CD4-positive, alpha-beta T cell (primary cell): ENCODE measurements around the gene ZSCAN25. TPM values are rescaled to one million over a fixed set of nuclear protein-coding genes. Genes with fewer than 3 reads are reported as not detected.

Experiments used
- ATAC-seq: fragments of 200-7000 bp; cut with Tn5 transposase; one replicate; pipeline ENCODE4 v1.10.0; 2022; ENCODE audit warnings: mild to moderate bottlenecking; ENCODE audit not compliant: poor library complexity
- CTCF ChIA-PET: fragments of 350-600 bp; sonication (Branson Sonifier 250); formaldehyde crosslinking; loops from one replicate; lab custom pipeline; 2021; ENCODE audit warnings: antibody characterized with exemption, inconsistent platforms; lab: Charles Lee
- POLR2A ChIA-PET: fragments of 350-600 bp; sonication (Branson Sonifier 250); formaldehyde crosslinking; loops from one replicate; lab custom pipeline; 2021; ENCODE audit warnings: antibody characterized with exemption, inconsistent platforms; lab: Charles Lee
- DNase-seq, 14 experiments: peaks; one replicate each; pipeline ENCODE4 v3.0.0-alpha.2; 2013 to 2020; ENCODE audit warnings: mixed read lengths in 2 of 14
- H3K27ac ChIP-seq, 2 donors: one replicate each; pipeline versions ENCODE4 v1.5.1 to v1.7.0; 2013; ENCODE audit warnings: low read length in 2 of 2, low read depth in 1 of 2, mild to moderate bottlenecking in 1 of 2
- H3K27me3 ChIP-seq, 2 experiments: 1 replicate in 1 of 2; 2 replicates in 1 of 2; pipeline versions ENCODE4 v1.6.1 to v1.7.0; 2013; ENCODE audit warnings: low read length in 2 of 2, control low read depth in 1 of 2, mild to moderate bottlenecking in 1 of 2, moderate library complexity in 1 of 2; ENCODE audit not compliant: insufficient read depth in 2 of 2, control insufficient read depth in 1 of 2
- H3K36me3 ChIP-seq: one replicate; pipeline ENCODE4 v1.6.1; 2013; ENCODE audit warnings: low read length, control low read depth; ENCODE audit not compliant: insufficient read depth
- H3K4me1 ChIP-seq: one replicate; pipeline ENCODE4 v1.6.1; 2013; ENCODE audit warnings: low read length, control low read depth; ENCODE audit not compliant: insufficient read depth
- H3K4me3 ChIP-seq: one replicate; pipeline ENCODE4 v1.5.1; 2013; ENCODE audit warnings: mild to moderate bottlenecking, low read length, moderate library complexity
- H3K9me3 ChIP-seq, 2 experiments: 1 replicate in 1 of 2; 2 replicates in 1 of 2; pipeline versions ENCODE4 v1.6.1 to v1.7.0; 2013; ENCODE audit warnings: low read length in 2 of 2, mild to moderate bottlenecking in 2 of 2, control low read depth in 1 of 2, moderate library complexity in 1 of 2; ENCODE audit not compliant: control insufficient read depth in 1 of 2, insufficient read depth in 1 of 2
- H3K27ac Mint-ChIP-seq: one replicate; pipeline ENCODE4 v1.8.0; 2020; ENCODE audit warnings: mixed read lengths
- H3K27me3 Mint-ChIP-seq: one replicate; pipeline ENCODE4 v1.8.0; 2021; ENCODE audit warnings: mixed read lengths
- H3K36me3 Mint-ChIP-seq: one replicate; pipeline ENCODE4 v1.8.0; 2021; ENCODE audit warnings: low read depth, mixed read lengths
- H3K4me1 Mint-ChIP-seq: one replicate; pipeline ENCODE4 v1.8.0; 2021; ENCODE audit warnings: low read depth, mixed read lengths
- H3K4me3 Mint-ChIP-seq: one replicate; pipeline ENCODE4 v1.8.0; 2020; ENCODE audit warnings: mild to moderate bottlenecking, mixed read lengths
- H3K9me3 Mint-ChIP-seq: one replicate; pipeline ENCODE4 v1.8.0; 2020; ENCODE audit warnings: mixed read lengths
- intact Hi-C, 2 experiments: fragments of 100-400 bp; cut with DNase I in 1 of 2; cut with micrococcal nuclease in 1 of 2; formaldehyde crosslinking; loops; one replicate each; pipeline versions ENCODE4 v1.15.1 to v1.9.0; 2023 to 2025; cut with DNase I, micrococcal nuclease
- total RNA-seq, 174 experiments: library from RNA in 2 of 174; stranded (reverse) in 2 of 174; gene quantifications; one replicate each; pipeline ENCODE4 v1.2.3 and lab custom pipeline; 2021 to 2026
- TF ChIP-seq, protein P1 (sequence below): fragments of 200-600 bp; IDR thresholded peaks from one replicate; pipeline ENCODE4 v1.8.0; 2022; ENCODE audit warnings: antibody characterized with exemption, mild to moderate bottlenecking

ZSCAN25 gene
- total RNA-seq, 2 experiments from 2014 or later: 41.5 to 44.2 TPM

DNA sequence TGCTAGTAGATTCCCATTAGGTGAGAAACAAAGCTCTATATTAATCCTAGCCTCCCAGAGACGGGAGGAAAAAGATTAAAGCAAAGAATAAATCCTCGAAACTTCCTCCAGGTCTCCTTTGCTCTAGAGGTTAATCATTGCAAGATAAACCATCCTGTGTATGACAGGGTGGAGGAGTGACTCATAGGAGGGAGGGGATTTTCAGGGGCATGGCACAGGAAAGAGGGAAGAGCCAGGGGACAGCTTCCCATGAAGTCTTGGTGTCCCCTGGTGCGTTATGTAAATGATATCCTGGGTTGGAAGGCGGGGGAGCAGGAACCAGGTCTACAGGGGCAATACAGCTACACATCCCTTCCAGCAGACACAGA lies 62.3 kb downstream of the ZSCAN25 start:
- Mint-ChIP-seq H3K36me3 (peaks cover 9% of the 10 kb centered on the region), H3K27me3 (peaks cover 7% of the 10 kb centered on the region), H3K27ac (no peak overlapping the region), H3K4me1 (peaks cover 28% of the 10 kb centered on the region), H3K4me3 (no peak overlapping the region), H3K9me3 (no peaks in the 10 kb centered on the region)
- ATAC-seq (no peak), DNase-seq (no peak)
- TF ChIP-seq, protein P1, sequence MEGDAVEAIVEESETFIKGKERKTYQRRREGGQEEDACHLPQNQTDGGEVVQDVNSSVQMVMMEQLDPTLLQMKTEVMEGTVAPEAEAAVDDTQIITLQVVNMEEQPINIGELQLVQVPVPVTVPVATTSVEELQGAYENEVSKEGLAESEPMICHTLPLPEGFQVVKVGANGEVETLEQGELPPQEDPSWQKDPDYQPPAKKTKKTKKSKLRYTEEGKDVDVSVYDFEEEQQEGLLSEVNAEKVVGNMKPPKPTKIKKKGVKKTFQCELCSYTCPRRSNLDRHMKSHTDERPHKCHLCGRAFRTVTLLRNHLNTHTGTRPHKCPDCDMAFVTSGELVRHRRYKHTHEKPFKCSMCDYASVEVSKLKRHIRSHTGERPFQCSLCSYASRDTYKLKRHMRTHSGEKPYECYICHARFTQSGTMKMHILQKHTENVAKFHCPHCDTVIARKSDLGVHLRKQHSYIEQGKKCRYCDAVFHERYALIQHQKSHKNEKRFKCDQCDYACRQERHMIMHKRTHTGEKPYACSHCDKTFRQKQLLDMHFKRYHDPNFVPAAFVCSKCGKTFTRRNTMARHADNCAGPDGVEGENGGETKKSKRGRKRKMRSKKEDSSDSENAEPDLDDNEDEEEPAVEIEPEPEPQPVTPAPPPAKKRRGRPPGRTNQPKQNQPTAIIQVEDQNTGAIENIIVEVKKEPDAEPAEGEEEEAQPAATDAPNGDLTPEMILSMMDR: no peak
- intact Hi-C loops: no loop called here
- no peaks in the 10 kb centered on the region for H3K27me3 ChIP-seq
- no peak overlapping the region for H3K27ac ChIP-seq
- no peaks in the 10 kb centered on the region for H3K36me3 ChIP-seq
- ChIA-PET POLR2A (no interaction called here), CTCF (no interaction called here)
- H3K4me1 ChIP-seq: peaks cover 4% of the 10 kb centered on the region
- H3K9me3 ChIP-seq: no peaks in the 10 kb centered on the region
- H3K4me3 ChIP-seq: no peak overlapping the region

DNA sequence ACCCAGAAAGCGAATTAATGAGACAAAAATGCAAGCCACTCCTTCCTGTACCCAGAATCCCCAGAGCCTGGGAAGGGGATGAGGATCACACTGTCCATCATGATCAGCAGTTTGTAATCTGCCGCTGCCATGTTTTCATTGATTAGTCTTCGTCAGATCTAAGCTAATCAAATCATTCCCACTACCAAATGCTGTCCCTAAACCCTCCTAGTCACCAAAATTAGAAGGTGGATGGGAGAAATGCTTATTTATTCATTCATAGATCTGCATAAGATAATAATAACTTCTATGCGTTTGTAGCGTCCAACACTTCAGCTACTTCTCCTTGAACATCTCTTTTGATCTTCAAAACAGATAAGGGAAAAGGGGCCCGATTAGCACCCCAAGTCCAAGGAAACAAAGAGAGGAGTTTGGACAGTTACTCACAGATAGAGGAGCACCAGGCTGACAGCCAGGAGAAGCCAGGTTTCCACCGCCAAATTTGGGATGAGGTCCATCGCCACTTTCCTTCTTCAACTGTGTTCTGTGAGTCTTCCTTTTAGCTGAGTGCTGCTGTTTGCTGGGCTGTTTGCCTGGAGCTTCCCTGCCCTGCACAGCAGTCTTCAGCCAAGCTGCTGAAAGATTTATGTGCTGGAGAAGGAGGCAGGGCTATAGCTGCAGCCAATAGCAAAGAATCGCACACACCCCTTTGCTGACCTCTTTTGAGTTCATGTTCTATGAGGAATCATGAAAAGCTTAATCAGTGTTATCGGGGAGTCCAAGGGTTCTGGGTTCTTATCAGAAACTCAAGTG lies 62.9 kb downstream of the ZSCAN25 start, which contains the start of gene CYP3A5:
Gene CYP3A5 (minus strand): TSS at position 597 of the 792 bp plus-strand sequence. CDS start 100 bp downstream, at position 497.
- Histone ChIP-seq H3K27ac (no peak within 1 kb of the TSS), H3K36me3 (no peaks in the 10 kb centered on the region), H3K9me3 (no peaks in the 10 kb centered on the region), H3K27me3 (no peaks in the 10 kb centered on the region), H3K4me3 (no peak within 1 kb of the TSS), H3K4me1 (peaks cover 4% of the 10 kb centered on the region)
- POLR2A ChIA-PET: no interaction called here
- Mint-ChIP-seq H3K4me3 (no peak within 1 kb of the TSS), H3K27ac (no peak within 1 kb of the TSS), H3K36me3 (peaks cover 9% of the 10 kb centered on the region), H3K27me3 (peaks cover 7% of the 10 kb centered on the region), H3K9me3 (no peaks in the 10 kb centered on the region), H3K4me1 (peaks cover 22% of the 10 kb centered on the region)
- TF ChIP-seq, protein P1: no peak
- CTCF ChIA-PET: no interaction called here
- ATAC-seq (no peak), DNase-seq (no peak)
- intact Hi-C loops: no loop called here

Other genes with a start within 250 kb of the ZSCAN25 start
- 10 to 100 TPM; 58.8 to 66.6 TPM for gene ARPC1B, start 242.2 kb upstream of the ZSCAN25 start, total RNA-seq
- 10 to 100 TPM; 35.0 to 38.0 TPM for gene PDAP1, start 208.3 kb upstream of the ZSCAN25 start, total RNA-seq
- gene BUD31, start 208.0 kb upstream of the ZSCAN25 start, total RNA-seq: 100 to 1,000 TPM; 147 to 153 TPM
- gene PTCD1, start 178.1 kb upstream of the ZSCAN25 start, total RNA-seq: 1 to 10 TPM; 4.8 to 5.3 TPM
- gene CPSF4, start 178.0 kb upstream of the ZSCAN25 start, total RNA-seq: 10 to 100 TPM; 28.1 to 31.7 TPM
- gene ATP5MF, start 150.8 kb upstream of the ZSCAN25 start, total RNA-seq: 10 to 100 TPM; 50.9 to 51.9 TPM
- 10 to 100 TPM; 11.5 to 13.5 TPM for gene ZNF789, start 144.1 kb upstream of the ZSCAN25 start, total RNA-seq
- 100 to 1,000 TPM; 215 to 223 TPM for gene ZNF394, start 116.7 kb upstream of the ZSCAN25 start, total RNA-seq
- 1 to 10 TPM; 3.8 to 4.4 TPM for gene ZKSCAN5, start 112.3 kb upstream of the ZSCAN25 start, total RNA-seq
- gene FAM200A, start 64.8 kb upstream of the ZSCAN25 start, total RNA-seq: 1 to 10 TPM; 1.5 to 1.8 TPM
- 100 to 1,000 TPM; 145 to 146 TPM for gene ZNF655, start 58.3 kb upstream of the ZSCAN25 start, total RNA-seq
- gene TMEM225B, start 18.7 kb upstream of the ZSCAN25 start, total RNA-seq: 1 to 10 TPM; 1.0 TPM
- not detected for gene CYP3A5, start 63.0 kb downstream of the ZSCAN25 start, total RNA-seq
- not detected for gene CYP3A7, start 118.2 kb downstream of the ZSCAN25 start, total RNA-seq
- gene CYP3A4, start 167.2 kb downstream of the ZSCAN25 start, total RNA-seq: not detected
- gene CYP3A43, start 211.1 kb downstream of the ZSCAN25 start, total RNA-seq: not detected